HCT116 (cell line): Measurements from ENCODE around the gene IL17REL. TPM values are rescaled to one million over a fixed set of nuclear protein-coding genes. Genes with fewer than 3 reads are reported as not detected.

Experiments used
- ATAC-seq: fragments of 200-7000 bp; cut with Tn5 transposase; 2 replicates; pipeline ENCODE4 v1.9.1; 2020; ENCODE audit warnings: mild to moderate bottlenecking, moderate library complexity
- BruUV-seq: library from RNA; stranded (reverse); fragments of 400-500 nt; replicated peaks from 2 replicates; lab custom pipeline; 2021; lab: Mats Ljungman, UMichigan
- CTCF ChIA-PET: fragments of 300-600 bp; sonication (Branson Sonifier 250); formaldehyde crosslinking; loops from one replicate; lab custom pipeline; 2021; ENCODE audit warnings: antibody characterized with exemption; lab: Charles Lee
- POLR2A ChIA-PET: fragments of 300-600, 350-600 bp; sonication (Branson Sonifier 250); formaldehyde crosslinking; loops from one replicate; lab custom pipeline; 2021; ENCODE audit warnings: antibody characterized with exemption; lab: Charles Lee
- RAD21 ChIA-PET, 2 experiments: fragments of 300-600 bp; sonication (Branson Sonifier 250); formaldehyde crosslinking; loops; one replicate each; lab custom pipeline; 2023; ENCODE audit warnings: low total read pairs in 2 of 2; ENCODE audit not compliant: uncharacterized antibody in 2 of 2, unreplicated experiment in 2 of 2, low non-redundant PET in 1 of 2; lab: Charles Lee
- DNase-seq: peaks from one replicate; pipeline ENCODE4 v3.0.0-alpha.2; 2010; ENCODE audit warnings: low read depth, low spot score
- H2AFZ ChIP-seq: fragments of 200-600 bp; shearing (Covaris generic), sonication (generic); 2 replicates; pipeline ENCODE4 v1.6.1; 2017; ENCODE audit warnings: low read depth, mixed run types, mixed read lengths, antibody characterized with exemption, low read length; ENCODE audit not compliant: poor library complexity, severe bottlenecking
- H3K27ac ChIP-seq: 2 replicates; pipeline ENCODE4 v1.5.1; 2012; ENCODE audit warnings: low read depth, low read length
- H3K27me3 ChIP-seq: fragments of 200-600 bp; sonication (generic); 2 replicates; pipeline ENCODE4 v1.6.1; 2016; ENCODE audit warnings: mixed run types, low read length, mixed read lengths; ENCODE audit not compliant: insufficient read depth
- H3K36me3 ChIP-seq, 2 experiments: fragments of 200-500 bp in 1 of 2; fragments of 200-600 bp in 1 of 2; sonication (Bioruptor generic) in 1 of 2; sonication (generic) in 1 of 2; 2 replicates each; pipeline versions ENCODE4 v1.5.1 to v1.6.1; 2014 to 2016; ENCODE audit warnings: low read length in 2 of 2, inconsistent platforms in 1 of 2, mixed read lengths in 1 of 2, mixed run types in 1 of 2; ENCODE audit not compliant: insufficient read depth in 2 of 2, control insufficient read depth in 1 of 2
- H3K4me1 ChIP-seq, 2 experiments: fragments of 200-600 bp in 1 of 2; sonication (generic) in 1 of 2; 2 replicates each; pipeline versions ENCODE4 v1.5.1 to v1.6.1; 2012 to 2017; ENCODE audit warnings: low read length in 2 of 2, inconsistent platforms in 1 of 2, mild to moderate bottlenecking in 1 of 2, mixed read lengths in 1 of 2, mixed run types in 1 of 2, moderate library complexity in 1 of 2; ENCODE audit not compliant: insufficient read depth in 2 of 2, control insufficient read depth in 1 of 2
- H3K4me2 ChIP-seq: fragments of 200-600 bp; sonication (generic); 2 replicates; pipeline ENCODE4 v1.6.1; 2017; ENCODE audit warnings: mixed run types, low read length, mixed read lengths
- H3K4me3 ChIP-seq, 2 experiments: fragments of 200-600 bp in 1 of 2; sonication (generic) in 1 of 2; replicated peaks in 1 of 2; 2 replicates each; pipeline ENCODE4 v1.5.1; 2011 to 2016; ENCODE audit warnings: low read length in 2 of 2, control low read depth in 1 of 2, low read depth in 1 of 2, mild to moderate bottlenecking in 1 of 2, mixed read lengths in 1 of 2, mixed run types in 1 of 2
- H3K79me2 ChIP-seq: fragments of 200-600 bp; sonication (generic); 2 replicates; pipeline ENCODE4 v1.6.1; 2017; ENCODE audit warnings: mild to moderate bottlenecking, mixed run types, low read length, moderate library complexity, mixed read lengths; ENCODE audit not compliant: insufficient read depth
- H3K9ac ChIP-seq: fragments of 200-600 bp; sonication (generic); 2 replicates; pipeline ENCODE4 v1.6.1; 2016; ENCODE audit warnings: low read length, mixed read lengths
- H3K9me2 ChIP-seq: fragments of 200-600 bp; sonication (generic), shearing (Covaris generic); 2 replicates; pipeline ENCODE4 v1.6.1; 2017; ENCODE audit warnings: mixed run types, mild to moderate bottlenecking, moderate library complexity; ENCODE audit not compliant: insufficient read depth
- H3K9me3 ChIP-seq, 2 experiments: fragments of 200-500 bp in 1 of 2; fragments of 200-600 bp in 1 of 2; sonication (Bioruptor generic) in 1 of 2; sonication (generic) in 1 of 2; 2 replicates each; pipeline ENCODE4 v1.6.1; 2014 to 2017; ENCODE audit warnings: low read length in 2 of 2, mixed read lengths in 2 of 2, inconsistent platforms in 1 of 2, low read depth in 1 of 2, mild to moderate bottlenecking in 1 of 2, mixed run types in 1 of 2, moderate library complexity in 1 of 2; ENCODE audit not compliant: control insufficient read depth in 1 of 2, insufficient read depth in 1 of 2
- H4K20me1 ChIP-seq: fragments of 200-600 bp; sonication (generic), shearing (Covaris generic); 2 replicates; pipeline ENCODE4 v1.6.1; 2017; ENCODE audit warnings: mixed run types, mild to moderate bottlenecking, moderate library complexity; ENCODE audit not compliant: insufficient read depth
- CBX3 ChIP-seq: IDR thresholded peaks from 2 replicates; pipeline ENCODE4 v1.6.1; 2012; ENCODE audit warnings: low read depth
- CEBPB ChIP-seq: IDR thresholded peaks from 2 replicates; pipeline ENCODE4 v1.6.1; 2012; ENCODE audit warnings: low read depth
- SIN3A ChIP-seq: IDR thresholded peaks from 2 replicates; pipeline ENCODE4 v1.6.1; 2012; ENCODE audit warnings: low read depth
- YY1 ChIP-seq: IDR thresholded peaks from 2 replicates; pipeline ENCODE4 v1.6.1; 2011; ENCODE audit warnings: low read length, low read depth, moderate library complexity, mild to moderate bottlenecking; ENCODE audit not compliant: insufficient replicate concordance; ENCODE audit errors: extremely low read depth
- ZFX ChIP-seq: fragments of 450-650 bp; IDR thresholded peaks from 2 replicates; pipeline ENCODE4 v1.6.1; 2017
- intact Hi-C: fragments of 100-400 bp; cut with micrococcal nuclease; formaldehyde crosslinking; loops from 2 replicates; pipeline ENCODE4 v1.10.0; 2022
- total RNA-seq: library from RNA; stranded (reverse); gene quantifications from one replicate; pipeline ENCODE4 v1.2.1, GENCODE V29; 2021; ENCODE audit not compliant: unreplicated experiment
- TF ChIP-seq, protein P1 (sequence below), 3 experiments: fragments of 200-600 bp in 1 of 3; sonication (generic) in 1 of 3; IDR thresholded peaks in 2 of 3; conservative IDR thresholded peaks in 1 of 3; 2 replicates each; pipeline ENCODE4 v1.5.1; 2012 to 2017; ENCODE audit warnings: low read depth in 2 of 3, low read length in 2 of 3, antibody characterized with exemption in 1 of 3, borderline replicate concordance in 1 of 3, control low read depth in 1 of 3, mild to moderate bottlenecking in 1 of 3, mixed read lengths in 1 of 3, mixed run types in 1 of 3, moderate library complexity in 1 of 3; ENCODE audit not compliant: insufficient read depth in 1 of 3
- TF ChIP-seq, protein P2 (sequence below): IDR thresholded peaks from 2 replicates; pipeline ENCODE4 v1.6.1; 2012
- TF ChIP-seq, protein P3 (sequence below): IDR thresholded peaks from 2 replicates; pipeline ENCODE4 v1.6.1; 2012; ENCODE audit warnings: low read depth

IL17REL gene
- total RNA-seq, 1 experiment from 2014 or later = not detected

DNA sequence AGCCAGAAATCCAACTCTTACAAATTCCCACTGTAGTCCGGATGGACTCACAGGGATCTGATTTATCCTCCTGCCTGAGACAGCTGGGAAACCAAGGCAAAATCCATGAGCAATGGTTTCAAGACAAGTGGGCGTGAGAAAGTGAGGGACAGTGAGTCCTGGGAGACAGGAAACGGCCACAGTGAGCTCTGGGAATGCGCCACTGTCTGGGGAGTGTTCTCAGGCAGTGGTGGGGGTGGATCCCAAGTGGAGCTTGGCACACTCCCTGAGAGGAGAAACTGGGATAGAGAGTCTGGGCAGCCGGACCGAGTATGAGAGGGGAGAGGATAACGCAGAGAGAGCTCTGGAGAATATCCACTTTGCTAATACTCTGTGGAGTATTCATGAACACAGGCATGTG lies 9.8 kb downstream of the IL17REL start:
- ChIA-PET RAD21 (no interaction called here), CTCF (no interaction called here), POLR2A (no interaction called here)
- TF ChIP-seq YY1 = no peak
- TF ChIP-seq SIN3A = no peak
- Histone ChIP-seq H3K9me2 (no peaks in the 10 kb centered on the region), H2AFZ (no peak overlapping the region), H3K4me3 (no peak overlapping the region), H3K27me3 (no peaks in the 10 kb centered on the region), H3K4me1 (no peaks in the 10 kb centered on the region; a peak in 1 of 4 replicates), H3K27ac (no peak overlapping the region), H4K20me1 (no peaks in the 10 kb centered on the region), H3K79me2 (no peaks in the 10 kb centered on the region), H3K9ac (no peak overlapping the region), H3K9me3 (no peaks in the 10 kb centered on the region), H3K4me2 (no peak overlapping the region), H3K36me3 (no peaks in the 10 kb centered on the region)
- intact Hi-C loops = no loop called here
- DNase-seq = no peak
- no peak for ATAC-seq
- no TSS peak for BruUV-seq

DNA sequence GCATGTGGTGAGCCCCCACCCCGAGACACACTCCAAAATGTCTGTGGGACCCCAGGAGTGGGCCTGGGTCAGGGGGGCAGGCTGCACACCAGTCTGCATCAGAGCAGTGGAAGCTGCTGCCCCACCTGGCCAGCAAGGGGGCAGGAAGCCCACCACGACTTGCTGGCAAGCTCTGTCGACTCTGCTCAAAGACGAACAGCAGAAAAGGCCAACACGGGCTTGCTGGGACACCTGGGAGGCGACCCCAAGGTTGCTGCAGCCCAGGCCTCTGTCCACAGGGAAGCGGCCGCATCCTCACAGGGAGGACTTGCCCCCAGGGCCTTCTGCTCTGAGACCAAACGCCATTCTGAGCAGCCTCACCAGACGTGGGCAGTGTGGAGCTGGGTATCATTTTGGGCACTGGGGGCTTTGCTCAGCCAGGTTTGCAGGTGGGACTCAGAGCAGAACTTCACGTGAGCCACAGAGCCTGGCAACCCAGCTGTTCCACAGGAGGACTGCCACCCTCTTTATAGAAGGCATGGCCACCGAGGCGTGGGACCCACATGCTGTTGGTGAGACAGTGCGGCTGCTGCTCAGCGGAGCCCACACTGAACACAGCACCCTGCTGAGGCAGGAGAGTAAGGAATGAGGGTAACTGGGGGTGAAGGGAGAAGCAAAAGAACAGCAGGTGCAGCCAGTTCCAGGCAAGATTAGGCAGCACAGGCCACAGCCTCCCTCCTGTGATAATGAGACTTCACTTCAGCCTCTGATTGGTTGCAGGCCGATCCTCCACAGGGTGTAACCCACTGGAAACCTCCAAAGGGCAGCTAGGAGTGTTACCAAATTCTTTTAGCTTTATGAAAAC lies 11.0 kb downstream of the IL17REL start:
- no peak overlapping the region for H3K27ac ChIP-seq
- POLR2A ChIA-PET = no interaction called here
- H3K4me3 ChIP-seq = no peak overlapping the region
- H3K9me3 ChIP-seq = no peaks in the 10 kb centered on the region
- intact Hi-C loops = no loop called here
- no peaks in the 10 kb centered on the region for H3K36me3 ChIP-seq
- TF ChIP-seq, protein P1, sequence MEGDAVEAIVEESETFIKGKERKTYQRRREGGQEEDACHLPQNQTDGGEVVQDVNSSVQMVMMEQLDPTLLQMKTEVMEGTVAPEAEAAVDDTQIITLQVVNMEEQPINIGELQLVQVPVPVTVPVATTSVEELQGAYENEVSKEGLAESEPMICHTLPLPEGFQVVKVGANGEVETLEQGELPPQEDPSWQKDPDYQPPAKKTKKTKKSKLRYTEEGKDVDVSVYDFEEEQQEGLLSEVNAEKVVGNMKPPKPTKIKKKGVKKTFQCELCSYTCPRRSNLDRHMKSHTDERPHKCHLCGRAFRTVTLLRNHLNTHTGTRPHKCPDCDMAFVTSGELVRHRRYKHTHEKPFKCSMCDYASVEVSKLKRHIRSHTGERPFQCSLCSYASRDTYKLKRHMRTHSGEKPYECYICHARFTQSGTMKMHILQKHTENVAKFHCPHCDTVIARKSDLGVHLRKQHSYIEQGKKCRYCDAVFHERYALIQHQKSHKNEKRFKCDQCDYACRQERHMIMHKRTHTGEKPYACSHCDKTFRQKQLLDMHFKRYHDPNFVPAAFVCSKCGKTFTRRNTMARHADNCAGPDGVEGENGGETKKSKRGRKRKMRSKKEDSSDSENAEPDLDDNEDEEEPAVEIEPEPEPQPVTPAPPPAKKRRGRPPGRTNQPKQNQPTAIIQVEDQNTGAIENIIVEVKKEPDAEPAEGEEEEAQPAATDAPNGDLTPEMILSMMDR (IDR thresholded peaks at IDR 0.05 in 2 of 3, conservative IDR thresholded peaks at IDR 0.05 in 1 of 3; ENCODE audit: borderline replicate concordance in 1 of 3, insufficient read depth in 1 of 3, low read depth in 2 of 3, low read length in 2 of 3) = no peak
- TF ChIP-seq CBX3 = no peak
- TF ChIP-seq ZFX = no peak
- TF ChIP-seq CEBPB = no peak
- TF ChIP-seq, protein P2, sequence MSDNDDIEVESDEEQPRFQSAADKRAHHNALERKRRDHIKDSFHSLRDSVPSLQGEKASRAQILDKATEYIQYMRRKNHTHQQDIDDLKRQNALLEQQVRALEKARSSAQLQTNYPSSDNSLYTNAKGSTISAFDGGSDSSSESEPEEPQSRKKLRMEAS = no peak
- TF ChIP-seq, protein P3, sequence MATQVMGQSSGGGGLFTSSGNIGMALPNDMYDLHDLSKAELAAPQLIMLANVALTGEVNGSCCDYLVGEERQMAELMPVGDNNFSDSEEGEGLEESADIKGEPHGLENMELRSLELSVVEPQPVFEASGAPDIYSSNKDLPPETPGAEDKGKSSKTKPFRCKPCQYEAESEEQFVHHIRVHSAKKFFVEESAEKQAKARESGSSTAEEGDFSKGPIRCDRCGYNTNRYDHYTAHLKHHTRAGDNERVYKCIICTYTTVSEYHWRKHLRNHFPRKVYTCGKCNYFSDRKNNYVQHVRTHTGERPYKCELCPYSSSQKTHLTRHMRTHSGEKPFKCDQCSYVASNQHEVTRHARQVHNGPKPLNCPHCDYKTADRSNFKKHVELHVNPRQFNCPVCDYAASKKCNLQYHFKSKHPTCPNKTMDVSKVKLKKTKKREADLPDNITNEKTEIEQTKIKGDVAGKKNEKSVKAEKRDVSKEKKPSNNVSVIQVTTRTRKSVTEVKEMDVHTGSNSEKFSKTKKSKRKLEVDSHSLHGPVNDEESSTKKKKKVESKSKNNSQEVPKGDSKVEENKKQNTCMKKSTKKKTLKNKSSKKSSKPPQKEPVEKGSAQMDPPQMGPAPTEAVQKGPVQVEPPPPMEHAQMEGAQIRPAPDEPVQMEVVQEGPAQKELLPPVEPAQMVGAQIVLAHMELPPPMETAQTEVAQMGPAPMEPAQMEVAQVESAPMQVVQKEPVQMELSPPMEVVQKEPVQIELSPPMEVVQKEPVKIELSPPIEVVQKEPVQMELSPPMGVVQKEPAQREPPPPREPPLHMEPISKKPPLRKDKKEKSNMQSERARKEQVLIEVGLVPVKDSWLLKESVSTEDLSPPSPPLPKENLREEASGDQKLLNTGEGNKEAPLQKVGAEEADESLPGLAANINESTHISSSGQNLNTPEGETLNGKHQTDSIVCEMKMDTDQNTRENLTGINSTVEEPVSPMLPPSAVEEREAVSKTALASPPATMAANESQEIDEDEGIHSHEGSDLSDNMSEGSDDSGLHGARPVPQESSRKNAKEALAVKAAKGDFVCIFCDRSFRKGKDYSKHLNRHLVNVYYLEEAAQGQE = no peak
- H4K20me1 ChIP-seq = no peaks in the 10 kb centered on the region
- CTCF ChIA-PET = no interaction called here
- no peaks in the 10 kb centered on the region for H3K27me3 ChIP-seq
- H3K79me2 ChIP-seq = no peaks in the 10 kb centered on the region
- no peak for DNase-seq
- H3K9me2 ChIP-seq = no peaks in the 10 kb centered on the region
- no peak overlapping the region for H3K9ac ChIP-seq
- H3K4me1 ChIP-seq = no peaks in the 10 kb centered on the region; a peak in 1 of 4 replicates
- no peak overlapping the region for H3K4me2 ChIP-seq
- ATAC-seq = no peak
- BruUV-seq = no TSS peak
- H2AFZ ChIP-seq = no peak overlapping the region
- RAD21 ChIA-PET = no interaction called here
